ENCODE results near the gene PTH1R.

The PTH1R gene

DNA sequence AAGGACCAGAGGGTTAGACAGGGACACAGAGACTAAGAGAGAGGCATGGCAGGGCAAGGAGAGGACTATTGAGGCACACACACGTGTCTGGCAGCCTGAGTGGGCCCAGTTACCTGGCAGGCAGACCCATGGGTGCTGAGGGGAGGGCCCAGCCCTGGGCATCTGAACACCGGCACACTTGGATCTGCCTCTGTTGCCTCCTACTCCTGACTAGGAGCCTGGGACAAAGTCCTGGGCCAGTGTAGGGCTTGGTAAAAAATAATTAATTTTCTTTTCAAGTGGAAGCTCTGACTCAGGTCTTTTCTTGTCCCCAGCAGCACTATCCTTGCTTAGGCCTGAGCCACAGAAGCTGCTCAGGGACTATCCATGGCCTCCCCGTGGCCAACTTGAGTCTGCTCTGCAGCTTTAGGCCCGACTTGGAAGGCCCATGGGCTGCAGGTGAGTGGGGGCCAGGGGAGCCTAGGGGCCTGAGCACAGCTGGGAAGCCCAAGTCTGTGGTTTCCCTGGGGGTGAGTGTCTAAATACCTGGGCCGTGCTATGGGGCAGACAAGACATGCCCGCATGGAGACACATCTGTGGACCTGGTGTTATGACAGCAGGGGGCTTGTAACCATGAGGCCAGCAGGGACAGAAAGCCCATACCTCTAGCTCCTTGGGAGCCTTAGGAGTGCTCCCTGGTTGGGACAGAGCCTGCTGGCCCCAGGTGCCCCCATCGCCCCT, at the start of gene PTH1R:
TSS of gene PTH1R (plus strand) at position 316 of the 720 bp plus-strand sequence. CDS start 5,839 bp downstream, outside the sequence.
- DNase-seq (ENCODE audit: low spot score) (peak; percentile 5), FAIRE-seq (no peak)

GRCh38 chr3:46829699-46830208, 47.8 kb upstream of the PTH1R start:
- FAIRE-seq: no peak
- DNase-seq (ENCODE audit: low spot score): no peak

DNA sequence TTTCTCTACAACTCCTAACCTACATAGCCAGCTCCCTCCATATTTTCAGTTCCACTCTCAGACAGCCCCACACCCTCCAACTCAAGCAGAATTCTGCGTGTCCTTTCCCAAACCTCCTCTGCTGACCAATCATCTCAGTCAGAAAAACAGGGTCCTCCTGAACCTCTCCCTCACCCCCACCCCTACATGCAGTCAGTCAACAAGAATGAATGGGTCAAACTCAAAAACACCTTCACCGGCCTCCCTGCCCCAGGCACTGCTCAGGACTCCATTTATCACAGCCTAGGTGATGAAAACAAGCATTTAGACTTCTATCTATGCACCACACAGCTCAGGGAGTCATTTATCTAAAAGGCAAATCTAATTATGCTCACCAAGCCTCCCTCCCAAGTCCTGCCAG, 46.7 kb upstream of the PTH1R start:
- FAIRE-seq: no peak
- no peak for DNase-seq (ENCODE audit: low spot score)

DNA sequence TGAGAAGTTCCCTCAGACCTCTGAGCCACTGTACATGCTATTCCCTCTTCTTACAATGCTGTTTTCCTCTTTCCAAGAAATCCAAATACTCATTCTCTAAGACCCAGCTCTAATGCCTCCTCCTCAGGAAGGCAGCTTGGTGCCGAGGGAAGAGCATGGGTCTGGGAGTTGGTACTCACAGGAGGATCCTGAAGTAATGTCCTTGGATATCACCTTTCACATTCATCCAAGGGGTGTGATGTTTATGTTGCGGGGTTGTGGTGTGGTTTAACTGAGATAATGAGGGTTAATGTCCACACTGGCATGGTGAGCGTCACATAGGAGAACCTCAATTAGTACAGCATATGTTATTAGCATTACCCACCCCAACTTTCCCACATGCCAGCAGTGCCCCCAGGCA, 46.2 kb upstream of the PTH1R start:
- no peak for FAIRE-seq
- DNase-seq (ENCODE audit: low spot score): no peak

DNA sequence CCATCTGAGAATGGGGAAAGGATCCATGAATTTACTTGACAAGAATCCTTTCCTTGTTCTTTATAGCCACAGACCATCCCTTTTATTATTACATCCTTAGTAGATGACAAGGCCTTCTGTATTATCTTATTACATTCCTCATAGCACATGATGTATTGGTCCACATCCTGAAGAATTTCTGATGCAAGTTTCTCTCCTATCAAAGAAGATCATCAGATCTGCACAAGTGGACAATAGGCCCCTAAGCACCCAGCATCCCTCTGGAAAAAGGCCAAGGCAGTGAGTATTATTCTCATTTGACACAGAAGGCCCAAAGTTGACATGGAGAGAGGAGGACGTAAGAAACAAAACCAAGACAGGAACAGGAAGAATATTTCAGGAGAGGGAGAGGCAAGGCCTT, 45.7 kb upstream of the PTH1R start:
- FAIRE-seq (no peak), DNase-seq (ENCODE audit: low spot score) (no peak)

DNA sequence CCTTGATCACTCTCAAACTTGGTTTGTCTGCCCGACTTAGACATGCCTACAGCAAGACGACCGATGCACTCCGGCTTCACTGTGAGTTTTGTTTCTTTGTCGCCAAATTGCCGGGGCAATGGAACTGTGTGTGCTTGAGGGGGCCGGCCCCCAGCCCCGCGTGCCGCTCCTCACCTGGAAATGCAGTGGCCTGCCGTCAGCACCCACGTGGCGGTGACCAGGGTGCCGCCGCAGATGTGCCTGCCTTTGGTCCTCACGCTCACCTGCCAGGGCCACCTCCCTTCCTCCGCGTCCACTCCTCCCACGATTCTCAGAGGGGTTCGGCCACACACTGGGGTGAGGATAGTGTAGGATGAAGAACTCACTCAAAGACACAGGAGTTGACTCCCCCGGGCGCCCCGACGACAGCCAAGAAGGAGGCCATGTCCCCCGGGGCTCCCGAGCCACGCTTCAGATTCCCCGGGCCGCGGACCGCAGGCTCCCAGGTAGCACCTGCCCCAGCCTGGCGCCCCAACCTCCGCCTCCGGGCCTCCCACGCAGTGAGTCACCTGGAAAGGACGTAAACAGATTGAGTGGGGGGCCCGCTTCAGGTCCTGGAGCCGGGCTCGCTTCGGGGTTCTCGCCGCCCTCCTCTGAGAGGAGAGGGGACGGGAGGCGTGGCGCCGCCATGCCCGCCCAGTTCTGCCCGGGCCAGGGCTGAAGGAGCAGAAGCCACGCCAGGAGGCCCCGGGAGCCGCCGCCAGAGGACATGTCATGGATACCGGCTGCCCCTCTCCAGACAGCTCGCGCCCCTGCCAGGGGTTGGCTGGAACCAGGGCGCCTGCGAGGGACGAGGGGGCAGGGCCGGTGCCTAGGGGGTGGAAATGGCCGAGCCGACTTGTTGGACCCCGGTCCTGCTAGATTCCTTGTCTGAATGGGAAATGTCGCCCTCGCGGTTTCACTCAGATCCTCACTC, 43.9 kb upstream of the PTH1R start:
- FAIRE-seq (no peak), DNase-seq (ENCODE audit: low spot score) (no peak)

DNA sequence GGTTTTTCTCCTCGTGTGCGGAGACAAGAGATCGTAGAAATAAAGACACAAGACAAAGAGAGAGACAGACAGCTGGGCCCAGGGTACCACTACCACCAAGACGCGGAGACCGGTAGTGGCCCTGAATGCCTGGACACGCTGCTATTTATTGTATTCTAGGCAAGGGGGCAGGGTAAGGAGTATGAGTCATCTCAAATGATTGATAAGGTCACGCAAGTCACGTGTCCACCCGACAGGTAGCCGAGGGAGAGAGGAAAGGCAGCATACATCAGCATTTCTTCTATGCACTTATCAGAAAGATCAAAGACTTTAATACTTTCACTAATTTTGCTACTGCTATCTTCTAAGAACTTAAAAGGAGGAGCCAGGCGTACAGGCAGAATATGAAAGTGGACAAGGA, 42.5 kb upstream of the PTH1R start:
- DNase-seq (ENCODE audit: low spot score) (no peak), FAIRE-seq (no peak)

DNA sequence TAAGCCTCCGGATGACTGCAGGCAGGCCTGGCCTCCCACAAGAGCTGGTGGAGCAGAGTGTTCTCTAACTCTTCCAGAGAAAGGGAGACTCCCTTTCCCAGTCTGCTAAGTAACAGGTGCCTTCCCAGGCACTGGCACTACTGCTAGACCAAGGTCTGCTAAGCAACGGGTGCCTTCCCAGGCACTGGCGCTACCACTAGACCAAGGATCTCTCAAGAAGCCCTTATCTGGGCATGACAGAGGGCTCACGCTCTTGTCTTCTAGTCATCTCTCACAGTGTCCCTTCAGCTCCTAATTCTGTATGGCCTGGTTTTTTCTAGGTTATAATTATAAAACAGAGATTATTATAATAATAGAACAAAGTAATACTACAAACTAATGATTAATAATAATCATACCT, 42.0 kb upstream of the PTH1R start:
- no peak for DNase-seq (ENCODE audit: low spot score)
- no peak for FAIRE-seq

- DNase-seq (ENCODE audit: low spot score) (no peak), FAIRE-seq (no peak)
Observed at GRCh38 chr3:46838301-46838700, 39.2 kb upstream of the PTH1R start.

GRCh38 chr3:46840491-46840890, 37.0 kb upstream of the PTH1R start:
- FAIRE-seq: no peak
- DNase-seq (ENCODE audit: low spot score): no peak

DNA sequence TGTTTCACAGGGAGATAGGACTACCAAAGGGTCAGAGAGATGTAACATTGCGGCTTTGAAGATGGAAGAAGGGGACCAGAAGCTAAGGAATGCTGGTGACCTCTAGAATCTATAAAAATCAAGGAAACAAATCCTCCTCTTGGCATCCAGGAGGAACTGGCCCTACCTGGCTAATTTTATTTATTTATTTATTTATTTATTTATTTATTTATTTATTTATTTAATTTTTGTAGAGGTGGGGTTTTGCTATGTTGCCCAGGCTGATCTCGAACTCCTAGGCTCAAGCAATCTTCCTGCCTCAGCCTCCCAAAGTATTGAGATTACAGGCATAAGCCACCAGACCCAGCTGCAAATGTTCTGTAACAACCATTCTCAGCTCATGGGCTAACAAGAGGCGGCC, 34.0 kb upstream of the PTH1R start:
- FAIRE-seq: no peak
- no peak for DNase-seq (ENCODE audit: low spot score)

GRCh38 chr3:46844397-46844796, 33.1 kb upstream of the PTH1R start:
- DNase-seq (ENCODE audit: low spot score): no peak
- FAIRE-seq: no peak

- FAIRE-seq (no peak), DNase-seq (ENCODE audit: low spot score) (no peak)
Observed at GRCh38 chr3:46844881-46845312, 32.6 kb upstream of the PTH1R start.

DNA sequence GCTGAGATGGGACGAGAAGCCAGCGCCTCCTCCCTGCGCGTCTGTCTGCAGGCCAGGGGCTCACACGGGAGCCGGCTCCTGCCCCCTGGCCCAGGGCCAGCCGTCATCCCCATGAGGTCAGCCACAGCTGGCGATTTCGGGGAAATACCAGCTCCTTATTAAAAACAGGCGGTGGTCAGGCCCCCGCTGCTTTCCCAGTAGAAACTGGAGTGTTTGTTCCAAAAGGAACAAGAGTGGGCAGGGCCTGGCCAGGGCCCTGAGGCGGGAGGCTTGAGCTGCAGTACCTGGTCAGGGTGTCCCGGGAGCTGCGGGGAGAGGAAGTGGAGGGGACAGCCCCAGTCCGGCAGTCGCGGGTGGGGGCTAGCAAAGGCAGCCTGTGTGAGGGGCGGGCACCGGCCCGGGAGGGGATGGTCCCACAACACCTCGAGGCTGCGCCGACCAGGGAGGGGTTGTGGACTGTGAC, 32.1 kb upstream of the PTH1R start:
- FAIRE-seq (no peak), DNase-seq (ENCODE audit: low spot score) (no peak)

- FAIRE-seq (no peak), DNase-seq (ENCODE audit: low spot score) (no peak)
Observed at GRCh38 chr3:46845860-46846623, 31.5 kb upstream of the PTH1R start.

DNA sequence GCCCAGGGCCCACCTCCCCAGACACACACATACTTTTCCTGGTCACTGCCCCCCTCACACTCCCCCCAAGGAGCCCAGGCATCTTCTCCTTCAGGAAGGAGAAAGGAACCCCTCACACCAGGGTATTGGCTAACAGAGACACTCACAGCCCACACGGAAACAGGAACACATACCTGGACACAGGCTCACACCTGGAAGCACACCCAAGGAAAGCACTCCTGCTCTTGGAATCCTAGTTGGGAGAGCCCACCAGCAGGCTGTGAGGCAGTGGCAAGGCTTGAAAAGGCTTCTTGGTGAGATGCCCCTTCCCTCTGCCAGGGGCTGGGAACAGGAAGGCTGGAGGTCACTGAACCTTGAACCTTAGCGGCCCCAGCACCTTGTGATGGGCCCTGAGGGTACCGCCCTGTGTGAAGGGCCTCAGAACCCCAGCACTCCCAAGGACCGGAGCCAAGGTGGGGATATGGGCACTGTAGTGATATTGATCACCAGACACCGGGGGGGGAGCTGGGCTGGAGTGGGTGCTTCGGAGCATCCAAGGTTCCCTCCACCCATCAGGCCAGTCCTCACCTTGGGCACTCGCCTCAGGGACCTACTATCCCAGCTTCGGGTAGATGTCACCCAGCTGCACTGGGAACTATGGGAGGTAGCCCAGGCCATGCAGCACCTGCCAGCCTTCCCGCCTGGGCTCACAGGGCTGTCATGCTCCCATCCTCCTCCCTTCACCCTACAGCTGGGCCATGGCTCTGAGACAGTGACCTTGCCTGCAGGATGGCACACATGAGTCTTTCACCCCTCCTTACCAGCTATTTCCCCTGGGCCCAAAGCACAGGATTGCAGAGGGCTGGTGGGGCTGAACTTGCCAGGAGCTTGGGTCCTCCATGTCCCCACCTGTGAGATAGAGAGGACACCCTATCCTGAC, 30.6 kb upstream of the PTH1R start:
- DNase-seq (ENCODE audit: low spot score) (no peak), FAIRE-seq (no peak)

DNA sequence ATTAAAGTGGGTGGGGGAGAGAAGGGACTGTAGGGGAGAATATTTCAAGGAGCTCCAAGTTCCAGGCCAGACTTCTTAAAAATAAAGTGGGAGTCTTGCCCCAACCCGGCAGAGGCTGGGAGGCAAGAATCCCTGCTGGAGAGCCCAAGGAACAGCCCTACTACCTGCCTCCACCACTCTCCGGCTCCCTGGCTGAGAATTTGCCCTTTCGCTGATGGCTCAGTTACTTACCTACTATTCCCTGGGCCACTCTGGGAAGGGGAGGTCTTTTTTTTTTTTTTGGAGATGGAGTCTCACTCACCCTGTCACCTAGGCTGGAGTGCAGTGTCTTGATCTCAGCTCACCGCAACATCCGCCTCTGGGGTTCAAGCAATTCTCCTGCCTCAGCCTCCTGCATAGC, 29.8 kb upstream of the PTH1R start:
- FAIRE-seq (no peak), DNase-seq (ENCODE audit: low spot score) (no peak)

- FAIRE-seq (no peak), DNase-seq (ENCODE audit: low spot score) (no peak)
Observed at GRCh38 chr3:46848271-46849044, 29.1 kb upstream of the PTH1R start.

DNA sequence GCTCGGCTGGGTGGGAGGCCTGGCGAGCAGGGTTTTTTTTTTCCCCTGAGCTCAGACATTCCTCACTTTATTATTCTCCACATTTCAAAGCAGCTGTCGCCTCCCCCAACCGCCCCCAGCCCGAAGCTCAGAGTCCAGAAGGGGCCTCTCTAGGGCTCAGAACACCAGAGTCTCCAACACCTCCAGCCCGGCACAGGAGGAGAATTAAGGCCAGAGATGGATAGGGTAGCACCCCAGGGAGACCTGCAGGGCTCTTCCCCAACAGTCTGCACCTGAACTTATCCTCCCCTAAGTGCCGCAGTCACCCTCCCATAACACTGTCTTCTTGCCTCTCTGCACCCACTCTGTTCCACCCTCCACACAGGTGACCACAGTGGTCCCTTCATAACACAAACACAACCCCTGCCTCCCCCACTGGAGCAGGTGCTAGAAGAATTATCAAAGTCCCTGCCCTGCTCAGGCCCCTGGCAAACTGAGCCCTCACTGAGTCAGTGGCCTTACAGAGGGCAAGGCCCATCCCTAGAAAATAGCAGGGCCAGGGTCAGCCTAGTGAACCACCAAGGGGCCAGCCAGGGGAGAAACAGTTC, 28.4 kb upstream of the PTH1R start:
- DNase-seq (ENCODE audit: low spot score): no peak
- no peak for FAIRE-seq

Data from RCC 7860 (cell line).